ENCODE measurements around the gene COPZ1.
A peak's percentile ranks its signal among the peaks of the same experiment; 100 is the strongest.
"Not testable (repeated sequence)": the region's sequence is repeated elsewhere in the genome, so short reads cannot be mapped to it uniquely, and the experiment has no call there.

COPZ1 gene

GRCh38 chr12:54324617-54325441, at the start of gene COPZ1:
Gene COPZ1 (plus strand): TSS chr12:54325131. CDS start chr12:54325164, 33 bp downstream.
- no peaks in the 10 kb centered on the region for H3K36me3 ChIP-seq (ENCODE audit: control insufficient read depth in 2 of 2, insufficient read depth in 2 of 2, low read length in 2 of 2)
- H3K9me3 ChIP-seq (ENCODE audit: control insufficient read depth in 2 of 2, low read length in 2 of 2), result no peaks in the 10 kb centered on the region
- H3K27ac ChIP-seq (ENCODE audit: low read depth in 2 of 2, low read length in 2 of 2), result peak within 1 kb of the TSS; percentile 73 to 85
- H3K4me3 ChIP-seq (ENCODE audit: low read length in 2 of 2), result peak within 1 kb of the TSS; percentile 88 to 100
- H3K27me3 ChIP-seq (ENCODE audit: control insufficient read depth in 2 of 2, insufficient read depth in 2 of 2, low read length in 2 of 2), result no peaks in the 10 kb centered on the region
- H3K4me1 ChIP-seq (ENCODE audit: control insufficient read depth in 2 of 2, insufficient read depth in 2 of 2, low read length in 2 of 2), result peaks cover 0 to 13% of the 10 kb centered on the region in 2 donors
- H3K9ac ChIP-seq (ENCODE audit: low read depth in 1 of 2, low read length in 2 of 2), result peak within 1 kb of the TSS; percentile 83 to 98

GRCh38 chr12:54276368-54276767, 48.6 kb upstream of the COPZ1 start:
- Histone ChIP-seq H3K4me3 (ENCODE audit: low read length in 2 of 2) (no peak overlapping the region), H3K27ac (ENCODE audit: low read depth in 2 of 2, low read length in 2 of 2) (no peak overlapping the region), H3K9ac (ENCODE audit: low read depth in 1 of 2, low read length in 2 of 2) (no peak overlapping the region), H3K36me3 (ENCODE audit: control insufficient read depth in 2 of 2, insufficient read depth in 2 of 2, low read length in 2 of 2) (peaks cover 0 to 4% of the 10 kb centered on the region in 2 donors), H3K4me1 (ENCODE audit: control insufficient read depth in 2 of 2, insufficient read depth in 2 of 2, low read length in 2 of 2) (peaks cover 10 to 14% of the 10 kb centered on the region in 2 donors), H3K9me3 (ENCODE audit: control insufficient read depth in 2 of 2, low read length in 2 of 2) (no peaks in the 10 kb centered on the region), H3K27me3 (ENCODE audit: control insufficient read depth in 2 of 2, insufficient read depth in 2 of 2, low read length in 2 of 2) (no peaks in the 10 kb centered on the region)

GRCh38 chr12:54277823-54278276, 47.1 kb upstream of the COPZ1 start:
- Histone ChIP-seq H3K9me3 (ENCODE audit: control insufficient read depth in 2 of 2, low read length in 2 of 2) (no peaks in the 10 kb centered on the region), H3K4me1 (ENCODE audit: control insufficient read depth in 2 of 2, insufficient read depth in 2 of 2, low read length in 2 of 2) (peaks cover 23 to 28% of the 10 kb centered on the region in 2 donors), H3K9ac (ENCODE audit: low read depth in 1 of 2, low read length in 2 of 2) (peak overlapping the region in 1 of 2 donors; percentile 77), H3K4me3 (ENCODE audit: low read length in 2 of 2) (peak overlapping the region in 1 of 2 donors; percentile 94), H3K36me3 (ENCODE audit: control insufficient read depth in 2 of 2, insufficient read depth in 2 of 2, low read length in 2 of 2) (peaks cover 9 to 13% of the 10 kb centered on the region in 2 donors), H3K27ac (ENCODE audit: low read depth in 2 of 2, low read length in 2 of 2) (no peak overlapping the region), H3K27me3 (ENCODE audit: control insufficient read depth in 2 of 2, insufficient read depth in 2 of 2, low read length in 2 of 2) (no peaks in the 10 kb centered on the region)

- no peaks in the 10 kb centered on the region for H3K27me3 ChIP-seq (ENCODE audit: control insufficient read depth in 2 of 2, insufficient read depth in 2 of 2, low read length in 2 of 2)
- H3K27ac ChIP-seq (ENCODE audit: low read depth in 2 of 2, low read length in 2 of 2), result peak overlapping the region; percentile 93 to 99
- H3K4me3 ChIP-seq (ENCODE audit: low read length in 2 of 2), result peak overlapping the region; percentile 73 to 94
- peaks cover 37 to 41% of the 10 kb centered on the region in 2 donors for H3K4me1 ChIP-seq (ENCODE audit: control insufficient read depth in 2 of 2, insufficient read depth in 2 of 2, low read length in 2 of 2)
- H3K9ac ChIP-seq (ENCODE audit: low read depth in 1 of 2, low read length in 2 of 2), result peak overlapping the region; percentile 77 to 98
- no peaks in the 10 kb centered on the region for H3K9me3 ChIP-seq (ENCODE audit: control insufficient read depth in 2 of 2, low read length in 2 of 2)
- peaks cover 23% of the 10 kb centered on the region in 2 donors for H3K36me3 ChIP-seq (ENCODE audit: control insufficient read depth in 2 of 2, insufficient read depth in 2 of 2, low read length in 2 of 2)
Measured at GRCh38 chr12:54279227-54279631, 45.7 kb upstream of the COPZ1 start.

- H3K9ac ChIP-seq (ENCODE audit: low read depth in 1 of 2, low read length in 2 of 2), result peak within 1 kb of the TSS; percentile 84 to 99
- H3K36me3 ChIP-seq (ENCODE audit: control insufficient read depth in 2 of 2, insufficient read depth in 2 of 2, low read length in 2 of 2), result peaks cover 25% of the 10 kb centered on the region in 2 donors
- H3K4me1 ChIP-seq (ENCODE audit: control insufficient read depth in 2 of 2, insufficient read depth in 2 of 2, low read length in 2 of 2), result peaks cover 39 to 44% of the 10 kb centered on the region in 2 donors
- H3K4me3 ChIP-seq (ENCODE audit: low read length in 2 of 2), result peak within 1 kb of the TSS; percentile 73 to 99
- H3K27me3 ChIP-seq (ENCODE audit: control insufficient read depth in 2 of 2, insufficient read depth in 2 of 2, low read length in 2 of 2), result no peaks in the 10 kb centered on the region
- H3K27ac ChIP-seq (ENCODE audit: low read depth in 2 of 2, low read length in 2 of 2), result peak within 1 kb of the TSS; percentile 93 to 99
- H3K9me3 ChIP-seq (ENCODE audit: control insufficient read depth in 2 of 2, low read length in 2 of 2), result no peaks in the 10 kb centered on the region
Measured at GRCh38 chr12:54279632-54280467, 45.1 kb upstream of the COPZ1 start, which contains the start of gene CBX5. Gene CBX5 (minus strand): TSS chr12:54280122. CDS start chr12:54257650, 22,472 bp downstream.

GRCh38 chr12:54280468-54281260, 44.3 kb upstream of the COPZ1 start, which contains the start of gene HNRNPA1:
Gene HNRNPA1 (plus strand): TSS chr12:54280726. CDS start chr12:54280808, 82 bp downstream.
- H3K36me3 ChIP-seq (ENCODE audit: control insufficient read depth in 2 of 2, insufficient read depth in 2 of 2, low read length in 2 of 2), result peaks cover 27 to 31% of the 10 kb centered on the region in 2 donors

GRCh38 chr12:54281261-54281638, 43.7 kb upstream of the COPZ1 start:
- Histone ChIP-seq H3K4me3 (ENCODE audit: low read length in 2 of 2) (peak overlapping the region; percentile 73 to 99), H3K36me3 (ENCODE audit: control insufficient read depth in 2 of 2, insufficient read depth in 2 of 2, low read length in 2 of 2) (peaks cover 33 to 37% of the 10 kb centered on the region in 2 donors), H3K27ac (ENCODE audit: low read depth in 2 of 2, low read length in 2 of 2) (peak overlapping the region; percentile 93 to 99), H3K4me1 (ENCODE audit: control insufficient read depth in 2 of 2, insufficient read depth in 2 of 2, low read length in 2 of 2) (peaks cover 50 to 56% of the 10 kb centered on the region in 2 donors), H3K9ac (ENCODE audit: low read depth in 1 of 2, low read length in 2 of 2) (peak overlapping the region; percentile 84 to 99)
- H3K9me3 ChIP-seq (ENCODE audit: control insufficient read depth in 2 of 2, low read length in 2 of 2); H3K27me3 ChIP-seq (ENCODE audit: control insufficient read depth in 2 of 2, insufficient read depth in 2 of 2, low read length in 2 of 2): not testable (repeated sequence)

More at GRCh38 chr12:54280468-54281260, 44.3 kb upstream of the COPZ1 start, which contains the start of gene HNRNPA1:
- Histone ChIP-seq H3K27me3 (ENCODE audit: control insufficient read depth in 2 of 2, insufficient read depth in 2 of 2, low read length in 2 of 2) (no peaks in the 10 kb centered on the region), H3K27ac (ENCODE audit: low read depth in 2 of 2, low read length in 2 of 2) (peak within 1 kb of the TSS; percentile 93 to 99), H3K9ac (ENCODE audit: low read depth in 1 of 2, low read length in 2 of 2) (peak within 1 kb of the TSS; percentile 84 to 99), H3K9me3 (ENCODE audit: control insufficient read depth in 2 of 2, low read length in 2 of 2) (no peaks in the 10 kb centered on the region), H3K4me1 (ENCODE audit: control insufficient read depth in 2 of 2, insufficient read depth in 2 of 2, low read length in 2 of 2) (peaks cover 47 to 50% of the 10 kb centered on the region in 2 donors), H3K4me3 (ENCODE audit: low read length in 2 of 2) (peak within 1 kb of the TSS; percentile 73 to 99)

GRCh38 chr12:54281694-54282093, 43.2 kb upstream of the COPZ1 start:
- Histone ChIP-seq H3K36me3 (ENCODE audit: control insufficient read depth in 2 of 2, insufficient read depth in 2 of 2, low read length in 2 of 2) (peaks cover 37 to 41% of the 10 kb centered on the region in 2 donors), H3K4me3 (ENCODE audit: low read length in 2 of 2) (peak overlapping the region; percentile 73 to 99), H3K27ac (ENCODE audit: low read depth in 2 of 2, low read length in 2 of 2) (peak overlapping the region; percentile 93 to 99), H3K9ac (ENCODE audit: low read depth in 1 of 2, low read length in 2 of 2) (peak overlapping the region; percentile 84 to 99), H3K4me1 (ENCODE audit: control insufficient read depth in 2 of 2, insufficient read depth in 2 of 2, low read length in 2 of 2) (peaks cover 50 to 60% of the 10 kb centered on the region in 2 donors)
- not testable (repeated sequence) for H3K9me3 ChIP-seq (ENCODE audit: control insufficient read depth in 2 of 2, low read length in 2 of 2); H3K27me3 ChIP-seq (ENCODE audit: control insufficient read depth in 2 of 2, insufficient read depth in 2 of 2, low read length in 2 of 2)

GRCh38 chr12:54282949-54283593, 41.9 kb upstream of the COPZ1 start:
- peak overlapping the region; percentile 38 to 84 for H3K9ac ChIP-seq (ENCODE audit: low read depth in 1 of 2, low read length in 2 of 2)
- peak overlapping the region; percentile 50 to 99 for H3K4me3 ChIP-seq (ENCODE audit: low read length in 2 of 2)
- H3K27ac ChIP-seq (ENCODE audit: low read depth in 2 of 2, low read length in 2 of 2), result no peak overlapping the region
- no peaks in the 10 kb centered on the region for H3K27me3 ChIP-seq (ENCODE audit: control insufficient read depth in 2 of 2, insufficient read depth in 2 of 2, low read length in 2 of 2)
- H3K36me3 ChIP-seq (ENCODE audit: control insufficient read depth in 2 of 2, insufficient read depth in 2 of 2, low read length in 2 of 2), result peaks cover 48 to 52% of the 10 kb centered on the region in 2 donors
- peaks cover 56 to 63% of the 10 kb centered on the region in 2 donors for H3K4me1 ChIP-seq (ENCODE audit: control insufficient read depth in 2 of 2, insufficient read depth in 2 of 2, low read length in 2 of 2)
- H3K9me3 ChIP-seq (ENCODE audit: control insufficient read depth in 2 of 2, low read length in 2 of 2), result no peaks in the 10 kb centered on the region
